Loucy (cell line): ENCODE measurements around the gene OR11L1.

Experiments
- H2AFZ ChIP-seq: fragments of 200-600 bp; sonication (generic); 2 replicates; pipeline ENCODE4 v1.6.0; 2016; ENCODE audit warnings: antibody characterized with exemption, mild to moderate bottlenecking, low read length, moderate library complexity
- H3F3A ChIP-seq: fragments of 200-600 bp; 2 replicates; pipeline ENCODE4 v1.6.0; 2016; ENCODE audit warnings: antibody characterized with exemption, low read depth, mild to moderate bottlenecking
- H3K27me3 ChIP-seq: fragments of 200-600 bp; sonication (generic); 2 replicates; pipeline ENCODE4 v1.6.1; 2014; ENCODE audit warnings: low read length, mild to moderate bottlenecking; ENCODE audit not compliant: insufficient read depth, poor library complexity, severe bottlenecking
- H3K36me3 ChIP-seq: fragments of 200-600 bp; sonication (generic); 2 replicates; pipeline ENCODE4 v1.6.1; 2016; ENCODE audit warnings: low read length; ENCODE audit not compliant: insufficient read depth
- H3K4me1 ChIP-seq: fragments of 200-600 bp; sonication (generic); 2 replicates; pipeline ENCODE4 v1.5.1; 2014; ENCODE audit warnings: low read length, mild to moderate bottlenecking; ENCODE audit not compliant: insufficient read depth, poor library complexity, severe bottlenecking
- H3K4me2 ChIP-seq: fragments of 200-600 bp; sonication (generic); 2 replicates; pipeline ENCODE4 v1.6.0; 2014; ENCODE audit warnings: antibody characterized with exemption, low read length, low read depth, mild to moderate bottlenecking; ENCODE audit not compliant: poor library complexity, severe bottlenecking
- H3K4me3 ChIP-seq: fragments of 200-600 bp; sonication (generic); 2 replicates; pipeline ENCODE4 v1.5.1; 2014; ENCODE audit warnings: low read length, mild to moderate bottlenecking, mixed read lengths; ENCODE audit not compliant: poor library complexity, severe bottlenecking
- H3K79me2 ChIP-seq: fragments of 200-600 bp; sonication (generic); 2 replicates; pipeline ENCODE4 v1.6.1; 2014; ENCODE audit warnings: low read length; ENCODE audit not compliant: insufficient read depth
- H3K9ac ChIP-seq: fragments of 200-600 bp; sonication (generic); 2 replicates; pipeline ENCODE4 v1.6.0; 2014; ENCODE audit warnings: mild to moderate bottlenecking, low read depth, low read length, moderate library complexity; ENCODE audit not compliant: poor library complexity, severe bottlenecking
- H3K9me2 ChIP-seq: fragments of 200-600 bp; sonication (generic); replicated peaks from 2 replicates; pipeline ENCODE4 v1.6.1; 2016; ENCODE audit warnings: low read depth, low read length, mixed read lengths
- H3K9me3 ChIP-seq: fragments of 200-600 bp; sonication (generic); 2 replicates; pipeline ENCODE4 v1.6.1; 2014; ENCODE audit warnings: mild to moderate bottlenecking, antibody characterized with exemption, low read length, low read depth; ENCODE audit not compliant: insufficient read depth
- H4K20me1 ChIP-seq: fragments of 200-600 bp; sonication (generic); 2 replicates; pipeline ENCODE4 v1.6.0; 2014; ENCODE audit warnings: antibody characterized with exemption, low read length, mild to moderate bottlenecking; ENCODE audit not compliant: insufficient read depth, poor library complexity, severe bottlenecking
- CTCF ChIP-seq: fragments of 200-600 bp; sonication (generic); conservative IDR thresholded peaks from 2 replicates; pipeline ENCODE4 v1.5.1; 2014; ENCODE audit warnings: mild to moderate bottlenecking, antibody characterized with exemption, low read length
- EZH2phosphoT487 ChIP-seq: fragments of 200-600 bp; IDR thresholded peaks from 2 replicates; pipeline ENCODE4 v1.6.1; 2018; ENCODE audit warnings: antibody characterized with exemption, mild to moderate bottlenecking, moderate library complexity, borderline replicate concordance

Gene OR11L1

GRCh38 chr1:247865416-247865815 is 23.7 kb upstream of the OR11L1 start:
- Histone ChIP-seq H3K9me2 (no peaks in the 10 kb centered on the region), H3K4me2 (no peak overlapping the region), H4K20me1 (no peaks in the 10 kb centered on the region), H3F3A (no peaks in the 10 kb centered on the region), H3K4me3 (no peak overlapping the region), H3K4me1 (no peaks in the 10 kb centered on the region), H3K79me2 (no peaks in the 10 kb centered on the region), H2AFZ (no peak overlapping the region), H3K9ac (no peak overlapping the region), H3K9me3 (no peaks in the 10 kb centered on the region; the same call in 1 of the 2 replicates), H3K36me3 (no peaks in the 10 kb centered on the region), H3K27me3 (no peaks in the 10 kb centered on the region)
- TF ChIP-seq EZH2phosphoT487, result no peak
- no peak for TF ChIP-seq CTCF

DNA sequence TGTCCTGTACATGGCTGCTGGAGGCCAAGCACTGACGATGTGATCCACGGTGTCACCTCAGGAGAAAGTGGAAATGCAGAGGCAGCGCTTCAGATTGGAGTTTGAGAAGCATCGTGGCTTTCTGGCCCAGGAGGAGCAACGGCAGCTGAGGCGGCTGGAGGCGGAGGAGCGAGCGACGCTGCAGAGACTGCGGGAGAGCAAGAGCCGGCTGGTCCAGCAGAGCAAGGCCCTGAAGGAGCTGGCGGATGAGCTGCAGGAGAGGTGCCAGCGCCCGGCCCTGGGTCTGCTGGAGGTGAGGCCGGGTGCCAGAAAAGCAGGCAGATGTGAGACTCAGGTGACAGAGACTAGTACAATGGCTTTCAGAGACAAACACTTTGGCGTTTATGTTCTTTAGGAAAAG is 22.9 kb upstream of the OR11L1 start:
- no peak overlapping the region for H3K9ac ChIP-seq
- H3K4me2 ChIP-seq, result no peak overlapping the region
- H3K36me3 ChIP-seq, result no peaks in the 10 kb centered on the region
- no peaks in the 10 kb centered on the region for H3K9me2 ChIP-seq
- no peaks in the 10 kb centered on the region for H3K9me3 ChIP-seq
- no peak overlapping the region for H2AFZ ChIP-seq
- H4K20me1 ChIP-seq, result no peaks in the 10 kb centered on the region
- H3F3A ChIP-seq, result no peaks in the 10 kb centered on the region
- H3K79me2 ChIP-seq, result no peaks in the 10 kb centered on the region
- H3K4me3 ChIP-seq, result no peak overlapping the region
- H3K27me3 ChIP-seq, result no peaks in the 10 kb centered on the region
- TF ChIP-seq EZH2phosphoT487 (no peak), CTCF (no peak)
- H3K4me1 ChIP-seq, result no peaks in the 10 kb centered on the region

DNA sequence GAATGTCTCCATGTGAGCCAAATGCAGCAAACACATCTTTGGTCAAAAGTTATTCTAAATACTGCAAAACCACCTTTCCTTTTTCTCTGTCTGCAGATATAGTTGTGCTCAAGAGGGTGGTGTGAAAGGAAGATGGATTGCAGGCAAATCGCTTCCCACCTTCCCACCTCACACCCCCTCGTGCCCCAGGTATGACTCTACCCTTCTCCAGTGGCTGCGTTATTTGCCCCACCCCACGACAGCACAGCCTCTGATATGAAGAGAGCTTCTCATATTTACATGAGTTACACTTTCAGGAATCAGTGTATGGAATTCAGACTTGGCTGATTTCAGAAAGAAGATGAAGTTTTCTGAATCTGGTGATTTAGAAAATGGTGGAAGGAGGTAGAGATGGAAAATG is 21.1 kb upstream of the OR11L1 start:
- TF ChIP-seq CTCF, result no peak
- no peak for TF ChIP-seq EZH2phosphoT487
- no peak overlapping the region for H3K4me3 ChIP-seq
- no peaks in the 10 kb centered on the region for H3F3A ChIP-seq
- no peaks in the 10 kb centered on the region for H3K9me2 ChIP-seq
- no peak overlapping the region for H3K4me2 ChIP-seq
- H3K36me3 ChIP-seq, result no peaks in the 10 kb centered on the region
- no peaks in the 10 kb centered on the region for H3K4me1 ChIP-seq
- no peaks in the 10 kb centered on the region for H3K27me3 ChIP-seq
- no peak overlapping the region for H3K9ac ChIP-seq
- no peaks in the 10 kb centered on the region for H3K79me2 ChIP-seq
- H3K9me3 ChIP-seq, result no peaks in the 10 kb centered on the region
- no peak overlapping the region for H2AFZ ChIP-seq
- H4K20me1 ChIP-seq, result no peaks in the 10 kb centered on the region
